ENCODE measurements around the gene ELFN1. TPM values are rescaled to one million over a fixed set of nuclear protein-coding genes. Genes with fewer than 3 reads are reported as not detected.

Gene ELFN1
- total RNA-seq, 1 donor, result 12.7 TPM

- no peaks in the 10 kb centered on the region for H3K36me3 ChIP-seq (ENCODE audit: insufficient read depth, low read length)
- no peaks in the 10 kb centered on the region for H4K20me1 ChIP-seq (ENCODE audit: insufficient read depth, low read length)
- no peak overlapping the region for H3K27ac ChIP-seq (ENCODE audit: low read depth, low read length)
- no peak overlapping the region for H2AFZ ChIP-seq (ENCODE audit: low read length)
- H3K27me3 ChIP-seq (ENCODE audit: insufficient read depth, low read length), result no peaks in the 10 kb centered on the region
- peaks cover 3% of the 10 kb centered on the region for H3K9me3 ChIP-seq (ENCODE audit: low read depth, low read length)
- H3K4me1 ChIP-seq (ENCODE audit: insufficient read depth, low read length), result no peaks in the 10 kb centered on the region
- no peak for TF ChIP-seq CTCF (IDR thresholded peaks at IDR 0.05; ENCODE audit: extremely low read depth, low read depth, low read length)
- H3K79me2 ChIP-seq (ENCODE audit: insufficient read depth, low read length), result peaks cover 2% of the 10 kb centered on the region
- H3K4me3 ChIP-seq (ENCODE audit: insufficient read depth, low read length), result no peak overlapping the region
- no peak overlapping the region for H3K4me2 ChIP-seq (ENCODE audit: insufficient read depth, low read length)
- peak; percentile 69 for DNase-seq (ENCODE audit: insufficient read length, low spot score, missing footprints)
Observed at GRCh38 chr7:1708596-1709251, 38.6 kb downstream of the ELFN1 start.

- Histone ChIP-seq H3K27ac (ENCODE audit: low read depth, low read length) (no peak overlapping the region), H3K79me2 (ENCODE audit: insufficient read depth, low read length) (peaks cover 2% of the 10 kb centered on the region), H3K4me2 (ENCODE audit: insufficient read depth, low read length) (no peak overlapping the region), H4K20me1 (ENCODE audit: insufficient read depth, low read length) (no peaks in the 10 kb centered on the region), H2AFZ (ENCODE audit: low read length) (no peak overlapping the region), H3K4me1 (ENCODE audit: insufficient read depth, low read length) (no peaks in the 10 kb centered on the region), H3K9me3 (ENCODE audit: low read depth, low read length) (peaks cover 3% of the 10 kb centered on the region), H3K27me3 (ENCODE audit: insufficient read depth, low read length) (no peaks in the 10 kb centered on the region), H3K4me3 (ENCODE audit: insufficient read depth, low read length) (no peak overlapping the region), H3K36me3 (ENCODE audit: insufficient read depth, low read length) (no peaks in the 10 kb centered on the region)
- peak; percentile 54 for DNase-seq (ENCODE audit: insufficient read length, low spot score, missing footprints)
- TF ChIP-seq CTCF (IDR thresholded peaks at IDR 0.05; ENCODE audit: extremely low read depth, low read depth, low read length), result no peak
Observed at GRCh38 chr7:1709281-1709680, 39.2 kb downstream of the ELFN1 start.

- H3K4me2 ChIP-seq (ENCODE audit: insufficient read depth, low read length), result no peak overlapping the region
- H3K36me3 ChIP-seq (ENCODE audit: insufficient read depth, low read length), result no peaks in the 10 kb centered on the region
- no peak overlapping the region for H3K27ac ChIP-seq (ENCODE audit: low read depth, low read length)
- H3K79me2 ChIP-seq (ENCODE audit: insufficient read depth, low read length), result peaks cover 2% of the 10 kb centered on the region
- H3K4me1 ChIP-seq (ENCODE audit: insufficient read depth, low read length), result no peaks in the 10 kb centered on the region
- H3K27me3 ChIP-seq (ENCODE audit: insufficient read depth, low read length), result no peaks in the 10 kb centered on the region
- DNase-seq (ENCODE audit: insufficient read length, low spot score, missing footprints), result peak; percentile 80
- TF ChIP-seq CTCF (IDR thresholded peaks at IDR 0.05; ENCODE audit: extremely low read depth, low read depth, low read length), result peak; percentile 39
- H3K4me3 ChIP-seq (ENCODE audit: insufficient read depth, low read length), result no peak overlapping the region
- H2AFZ ChIP-seq (ENCODE audit: low read length), result no peak overlapping the region
- no peaks in the 10 kb centered on the region for H4K20me1 ChIP-seq (ENCODE audit: insufficient read depth, low read length)
- H3K9me3 ChIP-seq (ENCODE audit: low read depth, low read length), result peaks cover 3% of the 10 kb centered on the region
Observed at GRCh38 chr7:1709900-1710299, 39.8 kb downstream of the ELFN1 start.

- no peaks in the 10 kb centered on the region for H4K20me1 ChIP-seq (ENCODE audit: insufficient read depth, low read length)
- H3K4me2 ChIP-seq (ENCODE audit: insufficient read depth, low read length), result no peak overlapping the region
- DNase-seq (ENCODE audit: insufficient read length, low spot score, missing footprints), result no peak
- no peak overlapping the region for H3K27ac ChIP-seq (ENCODE audit: low read depth, low read length)
- no peak overlapping the region for H3K4me3 ChIP-seq (ENCODE audit: insufficient read depth, low read length)
- H3K36me3 ChIP-seq (ENCODE audit: insufficient read depth, low read length), result no peaks in the 10 kb centered on the region
- H3K27me3 ChIP-seq (ENCODE audit: insufficient read depth, low read length), result no peaks in the 10 kb centered on the region
- no peak overlapping the region for H2AFZ ChIP-seq (ENCODE audit: low read length)
- H3K4me1 ChIP-seq (ENCODE audit: insufficient read depth, low read length), result no peaks in the 10 kb centered on the region
- peaks cover 3% of the 10 kb centered on the region for H3K9me3 ChIP-seq (ENCODE audit: low read depth, low read length)
- H3K79me2 ChIP-seq (ENCODE audit: insufficient read depth, low read length), result peaks cover 2% of the 10 kb centered on the region
- TF ChIP-seq CTCF (IDR thresholded peaks at IDR 0.05; ENCODE audit: extremely low read depth, low read depth, low read length), result no peak
Observed at GRCh38 chr7:1710936-1711335, 40.9 kb downstream of the ELFN1 start.

All from osteoblast (primary cell).